HG03045 (cell line): Measurements from ENCODE around the gene DDR2.
"Not testable (repeated sequence)": the region's sequence is repeated elsewhere in the genome, so short reads cannot be mapped to it uniquely, and the experiment has no call there.

Experiments
- ATAC-seq: cut with Tn5 transposase; IDR thresholded peaks from one replicate; pipeline ENCODE4 v1.9.1; 2021; ENCODE audit warnings: mild to moderate bottlenecking, moderate library complexity; ENCODE audit not compliant: unreplicated experiment

DDR2 gene

GRCh38 chr1:162717548-162718184, 85.4 kb downstream of the DDR2 start:
- no peak for ATAC-seq

- ATAC-seq, result no peak
Measured at GRCh38 chr1:162719678-162720077, 87.4 kb downstream of the DDR2 start.

DNA sequence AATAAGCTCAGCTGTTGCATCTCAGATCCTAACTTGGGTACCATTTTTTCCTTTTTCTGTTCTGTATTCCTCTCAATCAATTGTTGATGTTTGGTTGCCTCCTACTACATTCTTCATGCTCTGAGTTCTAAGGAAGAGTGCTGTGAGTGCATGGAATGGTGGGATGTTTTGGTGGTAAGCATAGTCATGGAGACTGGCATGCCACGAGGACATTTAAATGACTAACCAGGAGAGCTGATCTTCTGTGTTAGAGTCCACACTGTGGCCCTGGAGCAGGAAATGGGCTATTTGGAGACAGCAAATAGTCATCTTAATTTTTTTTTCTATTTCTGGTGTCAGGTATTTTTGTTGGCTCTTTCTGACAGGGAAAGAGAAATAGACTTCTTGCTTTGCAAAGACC, 88.7 kb downstream of the DDR2 start:
- ATAC-seq, result no peak

DNA sequence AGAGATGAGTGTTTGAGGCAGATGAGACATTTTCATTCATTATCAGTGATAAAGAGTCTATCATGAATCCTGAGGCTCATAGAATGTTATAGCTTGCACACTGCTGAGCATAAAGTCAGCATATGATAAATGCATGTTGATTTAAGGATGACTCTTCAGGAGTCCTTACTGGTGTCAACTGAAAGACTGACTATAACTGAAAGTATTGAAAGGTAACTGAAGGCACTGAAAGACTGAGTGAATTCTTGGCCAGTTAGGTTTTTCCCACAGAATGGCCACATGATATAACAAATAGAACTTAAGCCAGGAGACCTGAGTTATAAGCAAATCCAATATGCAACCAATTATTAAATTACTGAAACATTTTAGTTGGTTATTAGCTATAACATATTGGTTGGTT, 89.2 kb downstream of the DDR2 start:
- no peak for ATAC-seq

- ATAC-seq, result no peak
Measured at GRCh38 chr1:162722036-162722435, 89.8 kb downstream of the DDR2 start.

DNA sequence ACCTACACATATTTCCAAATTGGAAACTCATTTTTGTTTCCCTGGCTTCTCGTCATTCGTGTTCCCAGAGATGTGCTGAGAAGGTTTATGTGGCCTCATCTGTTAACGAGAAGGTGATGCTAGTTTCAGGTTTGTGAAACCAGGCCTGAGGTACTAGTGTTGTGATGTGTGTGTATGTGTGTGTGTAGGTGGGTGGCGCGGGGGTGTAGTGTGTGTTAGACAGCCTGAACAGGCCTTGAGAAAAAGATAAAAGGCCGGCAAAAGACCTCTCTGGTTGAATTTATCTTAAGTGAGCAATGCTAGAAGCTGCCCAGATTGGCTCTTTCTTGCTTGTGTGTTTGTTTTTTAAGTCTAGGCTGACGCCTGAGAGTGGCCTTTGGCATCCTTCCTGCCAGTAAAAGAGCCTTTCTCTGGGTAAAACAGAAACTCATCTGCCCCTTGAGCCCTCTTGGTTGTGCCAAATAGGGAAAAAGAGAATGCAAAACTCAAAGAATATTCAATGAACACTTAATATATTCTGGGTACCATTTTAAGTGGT, 92.4 kb downstream of the DDR2 start:
- no peak for ATAC-seq

DNA sequence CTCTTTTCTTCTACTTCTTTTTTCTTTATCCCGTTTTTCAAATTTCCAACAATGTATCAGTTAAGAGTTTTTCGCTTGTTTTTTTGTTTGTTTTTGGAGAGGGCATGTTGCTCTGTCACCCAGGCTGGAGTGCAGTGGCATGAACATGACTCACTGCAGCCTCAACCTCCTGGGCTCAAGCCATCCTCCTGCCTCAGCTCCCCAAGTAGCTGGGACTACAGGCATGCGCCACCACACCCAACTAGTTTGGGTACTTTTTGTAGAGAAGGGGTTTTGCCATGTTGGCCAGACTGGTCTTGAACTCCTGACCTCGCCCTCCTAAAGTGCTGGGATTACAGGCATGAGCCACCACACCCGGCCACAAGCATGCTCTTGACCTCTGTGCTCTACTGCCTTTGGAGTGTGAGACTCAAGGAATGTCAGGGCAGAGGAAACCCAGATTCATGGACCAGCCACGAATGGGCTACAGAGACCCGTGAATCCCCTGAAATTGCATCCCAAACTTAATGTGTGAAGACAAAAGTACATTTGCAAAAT, 93.1 kb downstream of the DDR2 start:
- ATAC-seq, result no peak

GRCh38 chr1:162726555-162726954, 94.3 kb downstream of the DDR2 start:
- ATAC-seq, result no peak

GRCh38 chr1:162727493-162727892, 95.2 kb downstream of the DDR2 start:
- not testable (repeated sequence) for ATAC-seq

DNA sequence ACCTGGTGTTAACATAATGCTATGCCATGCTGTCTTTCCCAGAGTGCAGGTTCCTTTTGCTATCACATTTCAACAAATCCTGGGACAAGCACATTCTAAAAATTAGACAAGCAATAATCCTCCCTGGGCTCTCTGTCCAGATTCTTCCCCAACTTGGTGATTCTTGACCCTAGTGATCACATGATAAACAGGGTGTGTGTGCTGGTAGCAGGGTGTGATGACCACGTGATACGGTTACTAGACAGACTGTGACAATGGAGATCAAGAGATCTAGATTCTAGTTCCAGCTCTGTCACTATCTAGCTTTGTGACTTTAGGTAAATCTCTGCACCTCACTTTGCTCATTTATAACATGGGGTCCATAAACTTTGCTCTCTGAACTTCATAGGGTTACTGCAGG, 96.3 kb downstream of the DDR2 start:
- no peak for ATAC-seq

- ATAC-seq, result not testable (repeated sequence)
Measured at GRCh38 chr1:162729195-162729774, 97.0 kb downstream of the DDR2 start.

DNA sequence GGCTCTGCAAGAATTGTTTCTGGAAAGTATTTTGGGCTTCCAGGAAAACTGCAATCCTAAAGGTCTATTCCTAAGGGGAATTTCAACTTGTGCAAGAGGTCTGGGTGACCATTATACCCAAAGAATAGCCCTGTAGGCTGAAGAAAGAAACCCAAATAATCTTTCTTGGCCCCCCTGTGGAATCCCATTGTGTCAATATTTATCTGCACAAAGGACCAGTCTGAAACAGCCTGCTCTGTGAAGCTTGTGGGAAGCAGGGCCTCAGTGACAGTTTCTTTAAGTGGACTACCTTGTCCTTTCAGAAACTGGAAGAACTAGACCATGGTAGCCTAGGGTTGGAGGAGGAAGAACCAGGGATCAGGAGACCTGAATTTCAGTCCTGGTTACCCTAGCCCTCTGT, 99.8 kb downstream of the DDR2 start:
- ATAC-seq, result no peak

DNA sequence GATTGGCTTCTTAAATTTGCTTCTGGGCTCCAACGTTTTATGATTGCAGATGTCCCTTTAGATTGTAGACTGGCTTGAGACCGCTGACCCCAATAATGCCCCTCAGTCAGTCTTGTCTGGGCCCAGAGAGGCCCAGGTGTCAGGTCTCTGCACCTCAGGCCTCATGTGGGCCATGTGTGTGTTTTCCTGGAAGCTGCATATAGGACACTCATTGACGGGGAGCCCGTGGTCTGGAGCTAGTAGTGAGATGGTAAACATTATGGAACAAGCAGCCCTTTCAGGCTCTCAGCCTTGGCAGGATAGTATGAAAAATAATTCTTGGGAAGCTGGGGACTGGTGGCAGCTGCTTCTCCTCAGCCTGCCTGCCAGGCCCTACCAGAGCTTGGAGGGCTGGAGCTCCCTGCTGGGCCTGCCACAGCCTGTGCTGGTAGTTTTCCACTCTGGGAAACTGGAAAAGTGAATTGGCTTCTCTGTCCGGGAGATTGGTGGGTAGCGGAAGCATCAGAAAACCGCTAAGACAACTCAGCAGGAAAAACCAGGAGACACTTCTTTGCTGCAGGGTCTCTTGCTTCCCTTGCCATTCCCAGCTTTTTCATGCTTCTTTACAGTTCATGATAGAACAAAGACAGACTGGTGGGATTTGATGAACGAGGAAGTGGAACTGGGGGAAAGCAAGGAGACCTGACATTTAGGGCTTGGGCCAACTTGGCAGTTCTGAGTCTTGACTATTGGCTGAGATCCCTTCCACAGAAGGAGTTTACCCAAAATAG, 100.5 kb downstream of the DDR2 start:
- ATAC-seq, result no peak

DNA sequence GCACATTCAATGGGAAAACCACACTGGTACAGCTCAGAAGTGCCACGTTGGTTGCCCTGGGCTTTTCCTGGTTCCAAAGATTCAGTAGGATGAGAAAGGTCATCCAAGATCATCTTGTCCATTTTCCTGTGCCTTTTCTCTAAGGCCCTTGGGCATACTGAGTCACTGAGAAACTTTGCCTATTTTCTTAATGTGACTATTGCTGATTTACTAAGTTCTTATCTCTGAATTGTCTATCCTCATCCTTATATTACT, 101.0 kb downstream of the DDR2 start:
- ATAC-seq, result no peak

DNA sequence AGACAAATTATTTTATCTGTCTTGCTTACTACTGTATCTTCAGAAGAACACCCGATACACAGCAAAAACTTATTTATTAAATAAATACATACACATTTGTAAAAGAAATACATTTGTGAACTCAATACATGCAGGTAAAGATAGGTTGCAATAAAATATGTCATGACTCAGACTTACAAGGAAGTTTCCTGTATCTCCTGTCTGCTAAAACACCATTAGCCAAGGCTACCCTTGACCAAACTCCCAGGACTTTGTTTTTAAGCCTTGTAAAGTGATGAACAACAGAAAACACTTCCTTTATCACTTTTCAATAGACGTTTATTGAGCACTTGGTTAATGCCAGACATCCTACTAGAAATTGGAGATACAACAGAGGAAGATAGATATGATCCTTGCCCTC, 101.8 kb downstream of the DDR2 start:
- no peak for ATAC-seq

DNA sequence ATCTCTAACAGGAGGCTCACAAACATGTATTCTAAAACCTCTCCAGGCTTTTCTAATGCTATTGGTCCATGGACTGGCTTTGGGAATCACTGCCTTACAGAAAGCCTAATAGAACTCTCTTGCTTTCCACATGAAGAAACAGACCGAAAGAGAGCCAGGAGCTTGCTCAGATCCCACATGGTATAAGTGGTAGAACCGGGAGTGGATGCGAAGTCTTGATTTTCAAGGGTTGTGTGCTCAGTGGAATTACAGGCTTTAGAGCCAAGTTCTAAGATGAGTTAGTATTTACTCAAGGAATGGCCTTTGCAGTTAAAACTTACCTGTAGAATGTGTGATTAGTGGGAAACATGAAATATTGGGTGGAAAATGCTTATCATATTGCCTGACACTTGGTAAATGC, 103.9 kb downstream of the DDR2 start:
- ATAC-seq, result no peak

DNA sequence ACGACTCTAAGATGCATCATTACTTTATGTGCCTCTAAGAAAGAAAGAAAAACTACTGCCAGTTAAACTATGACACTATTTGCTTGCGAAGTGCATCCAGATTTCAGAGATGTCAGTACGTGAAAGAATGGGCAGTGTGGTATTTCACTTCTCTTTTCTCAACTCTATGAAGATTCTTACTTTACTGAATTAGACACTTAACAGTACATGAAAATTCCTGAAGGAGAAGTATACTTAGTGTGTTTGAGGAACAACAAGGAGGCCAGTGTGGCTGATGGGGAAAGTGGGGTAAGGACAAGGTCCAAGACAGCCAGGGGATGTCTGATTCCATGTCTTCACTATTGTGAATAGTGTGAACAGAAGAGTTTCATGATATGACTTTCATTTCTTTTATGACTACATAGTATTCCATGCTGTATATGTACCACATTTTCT, 104.4 kb downstream of the DDR2 start:
- peak; percentile 71 for ATAC-seq

DNA sequence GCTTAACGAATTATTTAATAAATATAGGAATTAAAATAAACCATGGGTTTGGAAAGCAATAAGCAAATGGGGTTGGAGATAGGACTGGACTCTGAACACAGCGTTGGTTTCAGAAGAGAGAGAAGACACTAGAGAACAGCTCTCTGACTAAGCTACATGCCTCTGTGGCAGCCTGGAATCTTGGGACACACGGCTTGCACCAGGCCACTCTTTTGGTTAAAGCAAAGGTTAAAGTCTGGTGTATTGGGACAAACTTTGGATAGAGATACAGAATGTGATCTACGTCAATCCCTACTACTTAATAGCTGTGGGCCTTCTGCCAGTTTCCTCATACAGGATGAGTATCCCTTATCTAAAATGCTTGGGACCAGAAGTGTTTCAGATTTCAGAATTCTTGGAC, 108.5 kb downstream of the DDR2 start:
- no peak for ATAC-seq

DNA sequence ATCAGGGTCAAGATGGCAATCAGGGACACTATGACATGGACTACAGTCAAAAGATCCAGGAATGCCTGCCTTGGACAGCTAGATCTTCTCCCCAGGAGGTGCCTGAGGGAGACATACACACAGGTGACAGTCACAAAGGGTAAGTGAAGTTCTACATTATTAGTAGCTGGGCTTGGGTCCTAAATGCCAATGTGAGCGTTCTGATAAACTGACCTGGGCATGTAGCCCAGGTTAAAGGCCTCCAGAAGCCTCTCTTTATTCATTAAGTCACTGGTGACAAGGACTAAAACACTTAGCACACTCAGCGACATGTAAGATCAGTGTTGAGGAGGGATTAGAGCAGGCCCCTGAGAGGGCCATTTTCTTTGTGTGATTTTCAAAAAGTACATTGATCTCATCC, 109.3 kb downstream of the DDR2 start:
- ATAC-seq, result no peak

- ATAC-seq, result not testable (repeated sequence)
Measured at GRCh38 chr1:162746264-162746942, 114.1 kb downstream of the DDR2 start.

GRCh38 chr1:162753001-162753658, 120.9 kb downstream of the DDR2 start:
- no peak for ATAC-seq
